Stimulated activated CD4-positive, alpha-beta T cell treated with anti-CD3 and anti-CD28 coated beads, Interleukin-2, amount 100 ng/mL, for 48 hours (primary cell): Measurements from ENCODE around the gene ALS2.

Source experiments
- DNase-seq, 2 donors: peaks; one replicate each; pipeline ENCODE4 v3.0.0-alpha.2; 2020

Gene ALS2

GRCh38 chr2:201751566-201751965, 29.2 kb downstream of the ALS2 start:
- no peak for DNase-seq

DNA sequence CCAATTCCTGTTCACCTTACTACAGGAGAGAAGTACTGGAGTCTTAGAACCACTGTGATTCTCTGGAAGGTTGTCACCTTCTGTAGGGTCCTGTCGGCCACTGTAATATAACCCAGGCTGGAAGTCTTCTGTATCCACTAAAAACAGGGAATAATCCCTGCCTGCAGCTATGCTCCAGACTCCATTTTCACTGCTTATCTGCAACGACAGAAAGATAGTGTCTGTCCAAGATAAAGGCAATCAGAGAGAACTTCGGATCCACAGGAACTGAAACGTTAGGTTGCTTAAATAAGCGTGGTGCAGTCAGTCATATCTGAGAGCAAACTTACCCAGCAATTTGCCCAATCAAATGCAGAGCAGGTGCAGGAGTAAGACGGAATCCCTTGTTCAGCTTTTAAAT, 34.2 kb downstream of the ALS2 start:
- no peak for DNase-seq

DNA sequence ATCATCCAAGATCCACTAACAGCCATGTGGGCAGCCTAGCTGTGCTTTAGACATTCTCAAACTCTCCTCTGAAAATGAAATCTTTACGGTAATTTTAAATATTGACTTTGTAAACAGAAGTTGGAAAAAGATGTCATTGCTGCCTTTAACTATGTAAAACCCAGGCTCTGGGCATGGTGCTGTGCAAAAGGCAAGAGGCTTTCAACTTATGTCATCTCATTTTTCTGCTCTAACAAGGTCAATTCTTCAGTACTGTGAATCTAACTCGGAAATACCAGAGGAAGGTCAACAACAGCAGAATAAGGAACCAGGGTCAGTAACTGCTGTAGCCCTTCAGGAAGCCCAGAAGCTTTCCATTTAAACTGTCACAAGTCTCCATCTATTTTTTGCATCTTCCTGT, 45.2 kb downstream of the ALS2 start:
- no peak for DNase-seq

GRCh38 chr2:201734111-201734510, 46.6 kb downstream of the ALS2 start:
- DNase-seq: no peak

DNA sequence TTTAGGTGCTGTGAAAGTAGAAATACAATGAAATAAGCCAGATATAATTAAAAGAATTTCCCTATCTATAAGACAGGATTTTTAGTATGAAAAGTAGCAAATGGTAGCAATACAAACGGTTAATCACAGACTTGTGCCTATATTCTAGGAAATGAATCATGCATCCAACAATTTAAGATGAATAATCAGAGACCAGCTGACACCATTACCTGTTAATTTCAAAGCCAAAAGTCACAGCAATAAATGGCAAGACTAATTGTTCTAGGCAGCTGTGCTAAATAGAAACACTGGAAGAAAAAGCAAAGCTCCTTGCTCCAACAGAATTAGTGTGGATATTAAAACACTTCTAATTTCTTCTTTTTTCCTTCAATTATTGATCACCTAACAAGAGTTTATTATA, 47.2 kb downstream of the ALS2 start:
- DNase-seq: no peak

DNA sequence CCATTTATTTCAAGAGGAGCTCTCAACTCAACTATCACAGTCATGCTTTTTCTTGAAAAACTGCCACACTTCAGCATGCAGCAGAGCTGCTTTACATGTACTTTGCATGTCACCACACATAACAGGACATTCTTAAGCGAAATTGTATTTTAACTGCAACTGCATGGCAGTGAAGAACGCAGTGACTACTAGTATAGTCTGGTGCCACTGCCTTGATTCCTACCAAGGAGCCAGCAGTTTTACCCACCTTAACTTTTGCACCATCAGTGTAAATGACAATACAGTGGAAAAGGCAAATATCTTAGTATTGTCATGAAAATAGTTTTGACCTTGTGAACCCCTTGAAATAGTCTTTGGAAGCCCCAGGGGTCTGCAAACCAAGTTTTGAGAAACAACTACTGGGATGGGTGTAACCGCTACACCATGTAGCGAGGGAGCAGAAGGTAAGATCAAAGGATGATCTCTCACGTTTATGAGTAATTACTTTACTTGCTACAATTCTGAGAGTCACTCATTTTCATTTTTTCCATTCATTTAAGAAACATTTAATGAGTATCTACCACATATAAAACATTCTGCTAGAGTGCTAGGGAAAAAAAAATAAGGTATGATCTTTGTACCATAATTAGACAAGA, 50.0 kb downstream of the ALS2 start:
- DNase-seq: peak in 1 of 2 donors; percentile 2

DNA sequence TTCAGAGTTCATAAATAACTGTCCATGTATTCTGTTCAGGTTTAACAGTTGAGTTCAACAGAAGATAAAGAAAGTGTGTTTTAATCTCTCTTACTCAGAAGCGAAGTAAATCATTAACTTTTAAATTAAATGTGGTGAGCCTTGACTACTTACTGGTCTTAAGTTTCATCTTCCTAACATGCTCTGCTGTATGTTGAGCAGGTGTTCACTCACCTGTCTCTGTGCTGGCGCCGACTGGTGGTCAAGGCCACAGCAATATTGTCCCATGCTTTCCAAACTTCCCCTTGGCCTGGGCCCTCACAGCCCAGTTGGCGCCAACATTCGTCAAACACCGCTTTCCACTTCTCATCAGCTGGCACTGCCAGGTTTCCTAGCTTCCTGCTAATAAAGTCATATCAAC, 65.3 kb downstream of the ALS2 start:
- no peak for DNase-seq

DNA sequence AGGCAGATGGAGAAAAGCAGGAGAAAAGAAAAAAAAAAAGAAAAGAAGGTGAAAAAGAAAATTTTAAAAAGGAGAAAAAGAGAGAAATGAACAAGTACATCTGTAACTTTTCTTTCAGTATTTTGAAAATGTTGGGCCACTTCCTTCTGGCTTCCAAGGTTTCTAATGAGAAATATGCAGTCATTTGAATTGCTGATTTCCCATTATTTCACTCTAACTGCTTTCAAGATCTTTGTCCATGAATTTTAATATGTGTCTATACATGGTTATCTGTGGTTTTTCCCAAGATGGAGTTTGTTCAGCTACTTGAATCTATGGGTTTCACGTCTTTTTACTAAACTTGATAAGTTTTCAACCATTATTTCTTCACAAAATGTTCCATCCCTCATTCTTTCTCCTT, 68.0 kb downstream of the ALS2 start:
- DNase-seq: no peak

- no peak for DNase-seq
Observed at GRCh38 chr2:201709747-201710146, 71.0 kb downstream of the ALS2 start.

GRCh38 chr2:201709049-201709448, 71.7 kb downstream of the ALS2 start:
- DNase-seq: no peak

- no peak for DNase-seq
Observed at GRCh38 chr2:201707753-201708152, 73.0 kb downstream of the ALS2 start.

GRCh38 chr2:201707142-201707541, 73.6 kb downstream of the ALS2 start:
- DNase-seq: no peak

DNA sequence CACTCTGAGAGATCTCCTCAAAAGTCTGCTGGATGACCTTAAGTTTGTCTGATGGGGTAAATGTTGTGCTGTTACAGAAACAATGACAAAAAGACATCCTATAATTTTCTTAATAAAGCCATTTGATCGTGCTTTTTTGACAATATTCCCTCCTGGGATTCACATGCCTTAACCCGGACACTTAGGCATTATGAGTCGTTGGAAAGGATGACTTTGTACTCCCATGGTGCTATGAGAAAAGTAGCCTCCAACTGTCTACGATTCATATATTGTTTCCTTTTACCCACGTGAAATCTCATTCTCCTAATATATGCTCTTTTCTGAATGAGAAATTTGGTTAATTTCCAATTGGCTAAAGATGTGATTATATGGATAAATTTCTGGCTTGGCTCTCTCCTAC, 76.2 kb downstream of the ALS2 start:
- DNase-seq: no peak

DNA sequence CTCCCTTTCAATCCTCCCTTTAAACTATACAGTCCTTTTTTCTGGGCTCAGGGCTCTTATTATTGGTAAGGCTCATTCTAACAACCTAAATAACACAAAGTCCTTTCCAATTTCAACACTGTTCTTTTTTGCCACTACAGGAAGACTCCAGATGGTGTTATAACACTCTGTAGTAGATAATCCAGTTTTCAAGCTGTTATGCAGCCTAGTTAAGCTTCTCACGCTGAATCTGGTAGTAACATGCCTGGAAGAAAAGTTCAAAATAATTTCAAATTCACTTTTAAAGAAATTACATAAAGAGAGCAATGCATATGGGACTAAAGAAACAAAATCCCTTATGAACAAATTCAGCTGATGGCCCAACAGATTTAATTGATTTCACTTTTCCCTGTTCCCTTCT, 79.1 kb downstream of the ALS2 start:
- DNase-seq: no peak

GRCh38 chr2:201699416-201699815, 81.3 kb downstream of the ALS2 start:
- no peak for DNase-seq

- no peak for DNase-seq
Observed at GRCh38 chr2:201698588-201699226, 82.0 kb downstream of the ALS2 start, which contains the start of gene MPP4. Gene MPP4 (minus strand): TSS chr2:201698644. CDS start chr2:201693954, 4,690 bp downstream.

- no peak for DNase-seq
Observed at GRCh38 chr2:201697899-201698298, 82.8 kb downstream of the ALS2 start.

- no peak for DNase-seq
Observed at GRCh38 chr2:201696151-201696659, 84.5 kb downstream of the ALS2 start.

DNA sequence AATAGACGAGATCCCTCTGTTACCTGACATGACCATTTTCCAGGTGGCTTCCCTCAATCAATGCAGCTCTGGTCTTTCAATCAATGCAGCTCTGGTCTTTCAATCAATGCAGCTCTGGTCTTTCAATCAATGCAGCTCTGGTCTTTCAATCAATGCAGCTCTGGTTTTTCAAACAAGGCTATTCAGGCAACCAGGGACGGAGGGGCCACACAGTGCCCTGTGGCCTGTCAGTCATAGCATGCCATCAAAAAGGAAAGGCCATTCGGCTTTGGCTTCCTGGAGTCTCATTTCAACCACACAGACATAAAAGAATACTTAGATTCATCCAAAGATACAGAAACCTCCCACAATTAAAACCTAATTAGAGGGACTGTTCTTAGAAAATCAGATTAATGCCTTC, 95.6 kb downstream of the ALS2 start:
- DNase-seq: no peak

DNA sequence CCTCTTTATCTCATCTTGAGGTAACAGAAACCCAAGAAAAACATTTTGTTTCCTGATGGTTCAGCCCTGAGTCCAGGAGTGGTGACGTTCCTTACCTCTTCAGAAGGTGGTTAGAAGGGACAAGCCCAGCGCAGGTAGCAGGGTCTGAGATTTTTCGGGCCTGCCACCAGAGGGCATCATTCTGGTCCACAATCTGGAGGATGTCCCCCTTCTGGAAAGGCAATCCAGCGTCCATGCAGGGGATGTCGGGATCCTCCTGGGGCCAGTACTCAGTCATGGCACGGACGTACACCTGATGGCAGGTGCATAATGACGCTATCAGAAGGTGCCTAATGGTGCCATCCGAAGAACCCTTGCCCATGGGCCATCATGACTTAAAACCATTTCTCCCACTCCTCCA, 100.0 kb downstream of the ALS2 start:
- peak in 1 of 2 donors; percentile 5 for DNase-seq

GRCh38 chr2:201678401-201678800, 102.3 kb downstream of the ALS2 start:
- DNase-seq: no peak

DNA sequence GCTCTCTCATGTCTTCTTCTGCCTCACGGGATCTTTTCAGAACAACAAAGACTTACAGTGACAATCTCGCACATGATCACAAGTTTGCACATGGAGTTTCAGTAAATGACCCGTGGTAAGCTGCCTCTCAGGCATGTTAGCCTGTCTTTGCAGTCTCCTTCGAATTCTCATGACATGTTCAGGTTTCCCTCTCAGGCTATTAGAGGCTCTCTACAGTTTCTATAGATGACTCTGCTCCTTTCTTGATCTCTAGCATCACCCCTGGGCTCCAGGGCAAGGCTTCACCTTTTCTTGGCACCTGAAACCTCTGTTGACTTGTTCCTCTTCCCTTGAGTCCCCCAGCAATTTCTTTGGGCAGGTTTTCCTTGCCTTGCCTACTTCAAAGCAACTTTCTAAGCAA, 105.3 kb downstream of the ALS2 start:
- DNase-seq: no peak

- DNase-seq: no peak
Observed at GRCh38 chr2:201674794-201675193, 105.9 kb downstream of the ALS2 start.

GRCh38 chr2:201674298-201674697, 106.4 kb downstream of the ALS2 start:
- DNase-seq: no peak

DNA sequence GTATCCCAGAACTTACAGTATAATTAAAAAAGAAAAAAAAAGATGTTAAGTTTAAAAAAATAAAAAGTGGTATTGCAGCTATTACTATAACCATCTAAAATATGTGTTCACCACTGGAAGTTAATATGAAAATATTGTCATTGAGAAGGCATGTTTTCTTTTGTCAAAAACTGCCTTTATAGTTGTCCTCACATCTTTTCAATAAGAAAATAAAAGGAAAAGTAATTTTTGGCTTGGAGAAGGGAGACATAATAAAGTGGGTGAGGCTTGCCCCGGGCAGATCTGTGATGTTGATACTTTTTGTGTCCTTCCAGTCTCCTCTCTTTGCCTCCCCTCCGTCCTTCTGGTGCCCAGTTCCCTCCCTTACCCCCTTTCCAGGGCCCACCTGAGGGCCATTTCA, 107.2 kb downstream of the ALS2 start:
- DNase-seq: no peak
